H9 (cell line): ENCODE results near the gene USP4. TPM values are rescaled to one million over a fixed set of nuclear protein-coding genes. Genes with fewer than 3 reads are reported as not detected.

Experiments used
- DNase-seq: peaks from one replicate; pipeline ENCODE4 v3.0.0-alpha.2; 2017
- H2AFZ ChIP-seq: one replicate; pipeline ENCODE4 v1.6.1; 2013; ENCODE audit warnings: mild to moderate bottlenecking, low read length, control low read depth, moderate library complexity
- H2AK5ac ChIP-seq: 2 replicates; pipeline ENCODE4 v1.6.1; 2013; ENCODE audit warnings: low read length, control low read depth, mixed read lengths; ENCODE audit not compliant: insufficient read length
- H2BK120ac ChIP-seq: one replicate; pipeline ENCODE4 v1.6.1; 2013; ENCODE audit warnings: low read depth, mild to moderate bottlenecking, low read length, control low read depth, inconsistent platforms; ENCODE audit not compliant: poor library complexity, severe bottlenecking
- H2BK12ac ChIP-seq: 2 replicates; pipeline ENCODE4 v1.6.1; 2013; ENCODE audit warnings: low read length, control low read depth, mixed read lengths, low read depth; ENCODE audit not compliant: insufficient read length
- H2BK15ac ChIP-seq: 2 replicates; pipeline ENCODE4 v1.6.1; 2013; ENCODE audit warnings: low read depth, low read length, control low read depth
- H2BK20ac ChIP-seq: one replicate; pipeline ENCODE4 v1.6.1; 2013; ENCODE audit warnings: low read depth, mild to moderate bottlenecking, low read length, control low read depth, inconsistent platforms; ENCODE audit not compliant: poor library complexity, severe bottlenecking
- H2BK5ac ChIP-seq: 2 replicates; pipeline ENCODE4 v1.6.1; 2013; ENCODE audit warnings: low read length, control low read depth, mixed read lengths; ENCODE audit not compliant: insufficient read length
- H3K14ac ChIP-seq: 2 replicates; pipeline ENCODE4 v1.6.1; 2013; ENCODE audit warnings: low read length, control low read depth; ENCODE audit not compliant: insufficient read depth
- H3K18ac ChIP-seq: 2 replicates; pipeline ENCODE4 v1.6.1; 2013; ENCODE audit warnings: low read depth, mild to moderate bottlenecking, mixed read lengths, low read length, control low read depth; ENCODE audit not compliant: insufficient read length
- H3K23ac ChIP-seq: 2 replicates; pipeline ENCODE4 v1.6.1; 2013; ENCODE audit warnings: low read length, control low read depth, mixed read lengths, low read depth; ENCODE audit not compliant: insufficient read length
- H3K23me2 ChIP-seq: 2 replicates; pipeline ENCODE4 v1.6.1; 2013; ENCODE audit warnings: low read depth, mild to moderate bottlenecking, mixed read lengths, low read length, control low read depth; ENCODE audit not compliant: insufficient read length, poor library complexity, severe bottlenecking
- H3K27ac ChIP-seq: 2 replicates; pipeline ENCODE4 v1.5.1; 2013; ENCODE audit warnings: low read length, control low read depth, mixed read lengths, low read depth; ENCODE audit not compliant: insufficient read length
- H3K27me3 ChIP-seq: 2 replicates; pipeline ENCODE4 v1.6.1; 2013; ENCODE audit warnings: low read length, control low read depth, inconsistent platforms; ENCODE audit not compliant: insufficient read depth
- H3K4ac ChIP-seq: 2 replicates; pipeline ENCODE4 v1.6.1; 2013; ENCODE audit warnings: low read depth, mild to moderate bottlenecking, control low read depth, inconsistent platforms, low read length, moderate library complexity
- H3K4me1 ChIP-seq: 2 replicates; pipeline ENCODE4 v1.6.1; 2013; ENCODE audit warnings: low read length, control low read depth, inconsistent platforms; ENCODE audit not compliant: insufficient read depth
- H3K4me2 ChIP-seq: 2 replicates; pipeline ENCODE4 v1.6.1; 2013; ENCODE audit warnings: low read length, control low read depth, mixed read lengths; ENCODE audit not compliant: insufficient read length, insufficient read depth
- H3K56ac ChIP-seq: 2 replicates; pipeline ENCODE4 v1.6.1; 2013; ENCODE audit warnings: low read depth, mild to moderate bottlenecking, mixed read lengths, low read length, control low read depth; ENCODE audit not compliant: insufficient read length
- H3K79me1 ChIP-seq: 2 replicates; pipeline ENCODE4 v1.6.1; 2013; ENCODE audit warnings: low read depth, mild to moderate bottlenecking, moderate library complexity, low read length, control low read depth, inconsistent platforms; ENCODE audit not compliant: insufficient read depth, poor library complexity, severe bottlenecking
- H3K79me2 ChIP-seq: 2 replicates; pipeline ENCODE4 v1.6.1; 2013; ENCODE audit warnings: low read length, control low read depth, inconsistent platforms; ENCODE audit not compliant: insufficient read depth
- H3K9ac ChIP-seq: 2 replicates; pipeline ENCODE4 v1.6.1; 2013; ENCODE audit warnings: low read length, control low read depth, mixed read lengths; ENCODE audit not compliant: insufficient read length; ENCODE audit errors: extremely low read depth
- H3K9me3 ChIP-seq: one replicate; pipeline ENCODE4 v1.6.1; 2013; ENCODE audit warnings: low read depth, low read length, inconsistent platforms; ENCODE audit not compliant: control insufficient read depth
- H3T11ph ChIP-seq: one replicate; pipeline ENCODE4 v1.6.1; 2013; ENCODE audit warnings: mild to moderate bottlenecking, low read length, control low read depth, inconsistent platforms
- H4K20me1 ChIP-seq: one replicate; pipeline ENCODE4 v1.6.1; 2013; ENCODE audit not compliant: control insufficient read depth, insufficient read length, insufficient read depth
- H4K5ac ChIP-seq: 2 replicates; pipeline ENCODE4 v1.6.1; 2013; ENCODE audit warnings: low read depth, mild to moderate bottlenecking, mixed read lengths, low read length, control low read depth; ENCODE audit not compliant: insufficient read length
- H4K8ac ChIP-seq: replicated peaks from 2 replicates; pipeline ENCODE4 v1.6.1; 2013; ENCODE audit warnings: low read length, control low read depth, mixed read lengths, low read depth; ENCODE audit not compliant: insufficient read length
- H4K91ac ChIP-seq: 2 replicates; pipeline ENCODE4 v1.6.1; 2013; ENCODE audit warnings: low read depth, mild to moderate bottlenecking, moderate library complexity, mixed read lengths, low read length, control low read depth; ENCODE audit not compliant: insufficient read length
- H3K27ac Mint-ChIP-seq, 3 experiments: 2 replicates in 2 of 3; 3 replicates in 1 of 3; pipeline ENCODE4 v1.8.0; 2020 to 2021; ENCODE audit warnings: mixed read lengths in 3 of 3, mild to moderate bottlenecking in 1 of 3, moderate library complexity in 1 of 3
- H3K27me3 Mint-ChIP-seq: 2 replicates; pipeline ENCODE4 v1.8.0; 2021; ENCODE audit warnings: low read depth, mild to moderate bottlenecking, moderate library complexity, mixed read lengths
- H3K36me3 Mint-ChIP-seq, 3 experiments: 2 replicates in 2 of 3; 3 replicates in 1 of 3; pipeline ENCODE4 v1.8.0; 2020 to 2021; ENCODE audit warnings: low read depth in 3 of 3, mixed read lengths in 3 of 3; ENCODE audit not compliant: insufficient read depth in 1 of 3
- H3K4me1 Mint-ChIP-seq, 2 experiments: 2 replicates each; pipeline ENCODE4 v1.8.0; 2020; ENCODE audit warnings: mixed read lengths in 2 of 2
- H3K4me3 Mint-ChIP-seq, 2 experiments: 2 replicates in 1 of 2; 3 replicates in 1 of 2; pipeline ENCODE4 v1.8.0; 2020 to 2021; ENCODE audit warnings: mild to moderate bottlenecking in 2 of 2, mixed read lengths in 2 of 2, moderate library complexity in 1 of 2
- H3K9me3 Mint-ChIP-seq, 2 experiments: 2 replicates in 1 of 2; 3 replicates in 1 of 2; pipeline ENCODE4 v1.8.0; 2020; ENCODE audit warnings: mild to moderate bottlenecking in 2 of 2, mixed read lengths in 2 of 2, moderate library complexity in 1 of 2
- CTCF ChIP-seq: fragments of 200-600 bp; sonication (generic); conservative IDR thresholded peaks from 3 replicates; pipeline ENCODE4 v1.8.0; 2021; ENCODE audit warnings: antibody characterized with exemption, mild to moderate bottlenecking
- whole genome bisulfite sequencing: extraction: QIAGEN DNeasy Blood & Tissue Kit; methylation state at CpG from one replicate; pipeline ENCODE4 v1.1.7; 2013; ENCODE audit warnings: missing lambda C conversion rate, low lambda C conversion rate, mixed read lengths; ENCODE audit not compliant: insufficient read length; ENCODE audit errors: extremely low coverage; 5-methylcytosine and 5-hydroxymethylcytosine counted together
- total RNA-seq: library from RNA; stranded (reverse); gene quantifications from 2 replicates; pipeline ENCODE4 v1.2.1, GENCODE V29; 2021

USP4 gene
- total RNA-seq, 1 experiment from 2014 or later: 36.1 TPM

GRCh38 chr3:49238274-49239127 lies 101.4 kb downstream of the USP4 start:
- no peak for DNase-seq
- no peak overlapping the region for H3T11ph ChIP-seq
- no peaks in the 10 kb centered on the region for H3K4me1 Mint-ChIP-seq
- H2BK15ac ChIP-seq: no peak overlapping the region
- no peak overlapping the region for H3K27ac ChIP-seq
- H3K27me3 ChIP-seq: no peaks in the 10 kb centered on the region
- H2AK5ac ChIP-seq: no peak overlapping the region
- H3K9ac ChIP-seq: no peak overlapping the region
- H2BK12ac ChIP-seq: no peak overlapping the region
- H3K79me2 ChIP-seq: no peaks in the 10 kb centered on the region
- no peak overlapping the region for H3K18ac ChIP-seq
- no peak overlapping the region for H3K4me2 ChIP-seq
- no peak overlapping the region for H3K56ac ChIP-seq
- H2BK120ac ChIP-seq: no peak overlapping the region
- H3K79me1 ChIP-seq: no peaks in the 10 kb centered on the region
- H2AFZ ChIP-seq: no peak overlapping the region
- H2BK5ac ChIP-seq: no peak overlapping the region
- no CpG with 5 or more reads among the region's 9 CpGs for WGBS
- peaks cover 36 to 43% of the 10 kb centered on the region in 2 experiments for H3K9me3 Mint-ChIP-seq
- H3K4me1 ChIP-seq: no peaks in the 10 kb centered on the region
- peaks cover 6 to 12% (median 9%) of the 10 kb centered on the region in 3 experiments; a peak in 6 of 7 replicates for H3K36me3 Mint-ChIP-seq
- H4K5ac ChIP-seq: no peak overlapping the region
- no peaks in the 10 kb centered on the region for H4K20me1 ChIP-seq
- H3K23me2 ChIP-seq: no peaks in the 10 kb centered on the region
- H4K8ac ChIP-seq: no peak overlapping the region
- no peak overlapping the region for H3K4ac ChIP-seq
- no peak overlapping the region for H4K91ac ChIP-seq
- no peak for TF ChIP-seq CTCF
- no peak overlapping the region for H2BK20ac ChIP-seq
- H3K14ac ChIP-seq: no peak overlapping the region
- H3K4me3 Mint-ChIP-seq: no peak overlapping the region
- H3K27ac Mint-ChIP-seq: no peak overlapping the region
- peaks cover 7% of the 10 kb centered on the region; the same call in 1 of the 2 replicates for H3K27me3 Mint-ChIP-seq
- peaks cover 9% of the 10 kb centered on the region for H3K9me3 ChIP-seq
- no peak overlapping the region for H3K23ac ChIP-seq
